NB4 (cell line): ENCODE data around the gene SLC41A3.

Experiments
- CTCF ChIP-seq: IDR thresholded peaks from one replicate; pipeline ENCODE4 v1.5.1; 2012; ENCODE audit warnings: low read depth, low read length
- MAX ChIP-seq: IDR thresholded peaks from 2 replicates; pipeline ENCODE4 v1.6.1; 2011; ENCODE audit warnings: low read depth, low read length
- MYC ChIP-seq: IDR thresholded peaks from 2 replicates; pipeline ENCODE4 v1.6.1; 2011; ENCODE audit warnings: low read depth, low read length
- POLR2A ChIP-seq: IDR thresholded peaks from 2 replicates; pipeline ENCODE4 v1.6.1; 2011; ENCODE audit warnings: mild to moderate bottlenecking; ENCODE audit not compliant: insufficient read length; ENCODE audit errors: extremely low read depth

GRCh38 chr3:126051741-126052140 is 32.2 kb downstream of the SLC41A3 start:
- TF ChIP-seq CTCF, result no peak
- TF ChIP-seq POLR2A, result no peak
- TF ChIP-seq MAX, result no peak
- TF ChIP-seq MYC, result no peak
